Stimulated activated naive CD8-positive, alpha-beta T cell treated with anti-CD3 and anti-CD28 coated beads, Interleukin-15, amount 100 ng/mL, for 72 hours (primary cell): ENCODE measurements around the gene SLC16A10.
"Not testable (repeated sequence)": the region's sequence is repeated elsewhere in the genome, so short reads cannot be mapped to it uniquely, and the experiment has no call there.

ENCODE experiments used
- ATAC-seq: fragments of 150-1000 bp; cut with Tn5 transposase; 2 replicates; pipeline ENCODE4 v1.10.0; 2021; ENCODE audit warnings: mild to moderate bottlenecking, moderate library complexity
- DNase-seq, 2 donors: peaks; one replicate each; pipeline ENCODE4 v3.0.0; 2021 to 2022
- H3K27ac Mint-ChIP-seq, 2 donors: one replicate each; pipeline ENCODE4 v1.8.0; 2022; ENCODE audit warnings: mild to moderate bottlenecking in 2 of 2, mixed read lengths in 2 of 2, moderate library complexity in 2 of 2
- H3K27me3 Mint-ChIP-seq: one replicate; pipeline ENCODE4 v1.8.0; 2022; ENCODE audit warnings: mixed read lengths
- H3K4me1 Mint-ChIP-seq: one replicate; pipeline ENCODE4 v1.8.0; 2022; ENCODE audit warnings: mild to moderate bottlenecking, mixed read lengths
- H3K4me3 Mint-ChIP-seq, 2 donors: one replicate each; pipeline ENCODE4 v1.8.0; 2022; ENCODE audit warnings: mild to moderate bottlenecking in 2 of 2, mixed read lengths in 2 of 2, moderate library complexity in 1 of 2
- H3K9me3 Mint-ChIP-seq, 2 donors: one replicate each; pipeline ENCODE4 v1.8.0; 2022; ENCODE audit warnings: mixed read lengths in 2 of 2

Gene SLC16A10

GRCh38 chr6:111070105-111071005 lies 16.9 kb upstream of the SLC16A10 start:
- ATAC-seq (no peak), DNase-seq (no peak)
- Mint-ChIP-seq H3K27me3 (peaks cover 6% of the 10 kb centered on the region), H3K9me3 (no peaks in the 10 kb centered on the region), H3K4me1 (peaks cover 18% of the 10 kb centered on the region), H3K4me3 (no peak overlapping the region), H3K27ac (no peak overlapping the region)

GRCh38 chr6:111072801-111073360 lies 14.4 kb upstream of the SLC16A10 start:
- peaks cover 10% of the 10 kb centered on the region for H3K4me1 Mint-ChIP-seq
- H3K27me3 Mint-ChIP-seq, result no peaks in the 10 kb centered on the region
- no peak overlapping the region for H3K4me3 Mint-ChIP-seq
- DNase-seq, result no peak
- H3K27ac Mint-ChIP-seq, result no peak overlapping the region
- ATAC-seq, result no peak
- H3K9me3 Mint-ChIP-seq, result no peaks in the 10 kb centered on the region

GRCh38 chr6:111074311-111074710 lies 13.0 kb upstream of the SLC16A10 start:
- Mint-ChIP-seq H3K4me3 (no peak overlapping the region), H3K27ac (no peak overlapping the region), H3K4me1 (peaks cover 10% of the 10 kb centered on the region), H3K27me3 (no peaks in the 10 kb centered on the region), H3K9me3 (no peaks in the 10 kb centered on the region)
- ATAC-seq (no peak), DNase-seq (no peak)

- Mint-ChIP-seq H3K4me3 (no peak overlapping the region), H3K9me3 (no peaks in the 10 kb centered on the region)
These were observed 11.1 kb upstream of the SLC16A10 start for GRCh38 chr6:111076024-111076695.

GRCh38 chr6:111080698-111081097 lies 6.6 kb upstream of the SLC16A10 start:
- DNase-seq (no peak), ATAC-seq (no peak)
- no peaks in the 10 kb centered on the region for H3K4me1 Mint-ChIP-seq
- H3K9me3 Mint-ChIP-seq, result no peaks in the 10 kb centered on the region
- H3K27me3 Mint-ChIP-seq, result no peaks in the 10 kb centered on the region
- H3K27ac Mint-ChIP-seq, result no peak overlapping the region
- no peak overlapping the region for H3K4me3 Mint-ChIP-seq

More at GRCh38 chr6:111076024-111076695, 11.1 kb upstream of the SLC16A10 start:
- no peaks in the 10 kb centered on the region for H3K4me1 Mint-ChIP-seq
- H3K27me3 Mint-ChIP-seq, result no peaks in the 10 kb centered on the region
- no peak for DNase-seq
- no peak for ATAC-seq
- H3K27ac Mint-ChIP-seq, result no peak overlapping the region

GRCh38 chr6:111086685-111087084 lies 618 bp upstream of the SLC16A10 start:
- H3K4me1 Mint-ChIP-seq, result peaks cover 35% of the 10 kb centered on the region
- H3K9me3 Mint-ChIP-seq, result no peaks in the 10 kb centered on the region
- ATAC-seq (no peak), DNase-seq (no peak)
- H3K4me3 Mint-ChIP-seq, result peak overlapping the region; percentile 77 to 80
- no peak overlapping the region for H3K27ac Mint-ChIP-seq
- H3K27me3 Mint-ChIP-seq, result no peaks in the 10 kb centered on the region

GRCh38 chr6:111087871-111088667 lies 766 bp downstream of the SLC16A10 start:
- Mint-ChIP-seq H3K27me3 (no peaks in the 10 kb centered on the region), H3K4me3 (peak overlapping the region; percentile 89 to 98), H3K27ac (peak overlapping the region; percentile 51 to 91), H3K9me3 (no peaks in the 10 kb centered on the region), H3K4me1 (peaks cover 35% of the 10 kb centered on the region)
- DNase-seq (peak; percentile 58 to 62), ATAC-seq (peak; percentile 56)

GRCh38 chr6:111088668-111089003 lies 1.3 kb downstream of the SLC16A10 start:
- Mint-ChIP-seq H3K9me3 (no peaks in the 10 kb centered on the region), H3K4me1 (peaks cover 41% of the 10 kb centered on the region), H3K4me3 (peak overlapping the region; percentile 89 to 98), H3K27ac (peak overlapping the region; percentile 23 to 91), H3K27me3 (no peaks in the 10 kb centered on the region)
- DNase-seq (no peak), ATAC-seq (no peak)

GRCh38 chr6:111090766-111091165 lies 3.5 kb downstream of the SLC16A10 start:
- H3K27me3 Mint-ChIP-seq, result no peaks in the 10 kb centered on the region
- H3K4me3 Mint-ChIP-seq, result no peak overlapping the region
- H3K4me1 Mint-ChIP-seq, result peaks cover 51% of the 10 kb centered on the region
- no peak for DNase-seq
- ATAC-seq, result no peak
- no peak overlapping the region for H3K27ac Mint-ChIP-seq
- peaks cover 0 to 8% of the 10 kb centered on the region in 2 donors for H3K9me3 Mint-ChIP-seq

- H3K27me3 Mint-ChIP-seq, result no peaks in the 10 kb centered on the region
- H3K4me1 Mint-ChIP-seq, result peaks cover 52% of the 10 kb centered on the region
- no peak for DNase-seq
- H3K27ac Mint-ChIP-seq, result no peak overlapping the region
- H3K9me3 Mint-ChIP-seq, result peaks cover 0 to 9% of the 10 kb centered on the region in 2 donors
- ATAC-seq, result no peak
- no peak overlapping the region for H3K4me3 Mint-ChIP-seq
These were observed 4.7 kb downstream of the SLC16A10 start for GRCh38 chr6:111091987-111092386.

GRCh38 chr6:111095488-111095887 lies 8.2 kb downstream of the SLC16A10 start:
- H3K27me3 Mint-ChIP-seq, H3K9me3 Mint-ChIP-seq, H3K4me3 Mint-ChIP-seq, ATAC-seq, DNase-seq: not testable (repeated sequence)
- H3K27ac Mint-ChIP-seq, result peak overlapping the region in 1 of 2 donors; percentile 23
- peaks cover 30% of the 10 kb centered on the region for H3K4me1 Mint-ChIP-seq

- Mint-ChIP-seq H3K9me3 (peaks cover 0 to 9% of the 10 kb centered on the region in 2 donors), H3K27ac (peak overlapping the region in 1 of 2 donors; percentile 24), H3K4me3 (peak overlapping the region; percentile 10 to 41), H3K27me3 (no peaks in the 10 kb centered on the region), H3K4me1 (peaks cover 27% of the 10 kb centered on the region)
- peak; percentile 70 for ATAC-seq
- peak; percentile 28 to 33 for DNase-seq
These were observed 8.9 kb downstream of the SLC16A10 start for GRCh38 chr6:111096246-111096645.

GRCh38 chr6:111098597-111098996 lies 11.3 kb downstream of the SLC16A10 start:
- Mint-ChIP-seq H3K27me3 (no peaks in the 10 kb centered on the region), H3K9me3 (peaks cover 0 to 9% of the 10 kb centered on the region in 2 donors), H3K4me3 (no peak overlapping the region), H3K27ac (no peak overlapping the region), H3K4me1 (peaks cover 22% of the 10 kb centered on the region)
- no peak for DNase-seq
- ATAC-seq, result no peak

GRCh38 chr6:111101987-111102386 lies 14.7 kb downstream of the SLC16A10 start:
- Mint-ChIP-seq H3K9me3 (peaks cover 4 to 9% of the 10 kb centered on the region in 2 donors), H3K27me3 (no peaks in the 10 kb centered on the region), H3K27ac (no peak overlapping the region), H3K4me3 (no peak overlapping the region), H3K4me1 (peaks cover 24% of the 10 kb centered on the region)
- ATAC-seq (no peak), DNase-seq (no peak)

GRCh38 chr6:111105578-111105977 lies 18.3 kb downstream of the SLC16A10 start:
- peaks cover 11 to 15% of the 10 kb centered on the region in 2 donors for H3K9me3 Mint-ChIP-seq
- peak; percentile 87 for ATAC-seq
- no peak overlapping the region for H3K27ac Mint-ChIP-seq
- H3K4me3 Mint-ChIP-seq, result peak overlapping the region; percentile 21 to 56
- H3K27me3 Mint-ChIP-seq, result no peaks in the 10 kb centered on the region
- peaks cover 32% of the 10 kb centered on the region for H3K4me1 Mint-ChIP-seq
- DNase-seq, result peak in 1 of 2 donors; percentile 43
